GM12878 (cell line): ENCODE results near the gene COL27A1. TPM values are rescaled to one million over a fixed set of nuclear protein-coding genes. Genes with fewer than 3 reads are reported as not detected.

Experiments used
- ATAC-seq: fragments of 200-7000 bp; cut with Tn5 transposase; 3 replicates; pipeline ENCODE4 v1.9.1; 2020; ENCODE audit warnings: mild to moderate bottlenecking, moderate library complexity
- BruUV-seq: library from RNA; stranded (reverse); fragments of 400-500 nt; replicated peaks from 2 replicates; lab custom pipeline; 2021; lab: Mats Ljungman, UMichigan
- CTCF ChIA-PET: fragments of 300-600 bp; sonication (Branson Sonifier 250); formaldehyde crosslinking; extraction: SDS; loops from one replicate; lab custom pipeline; 2021; ENCODE audit warnings: inconsistent platforms; lab: Yijun Ruan, JAX
- POLR2A ChIA-PET: fragments of 350-600 bp; formaldehyde crosslinking; extraction: SDS; loops from one replicate; lab custom pipeline; 2021; ENCODE audit warnings: inconsistent platforms; lab: Charles Lee
- RAD21 ChIA-PET: fragments of 300-600 bp; sonication (Branson Sonifier 250); formaldehyde crosslinking; loops from one replicate; lab custom pipeline; 2023; ENCODE audit warnings: antibody characterized with exemption; ENCODE audit not compliant: unreplicated experiment; lab: Charles Lee
- SMC1A ChIA-PET: fragments of 300-600 bp; sonication (Branson Sonifier 250); formaldehyde crosslinking; loops from one replicate; lab custom pipeline; 2023; ENCODE audit not compliant: unreplicated experiment, uncharacterized antibody; lab: Charles Lee
- DNase-seq: peaks from one replicate; pipeline ENCODE4 v3.0.0-alpha.2; 2011; ENCODE audit warnings: low read depth, low spot score
- FAIRE-seq: peaks from 3 replicates; lab custom pipeline; 2011; peaks lifted over from hg19 to GRCh38; lab: Jason Lieb, UNC
- H2AFZ ChIP-seq: 2 replicates; pipeline ENCODE4 v1.6.0; 2011; ENCODE audit warnings: low read depth, low read length, control low read depth; ENCODE audit not compliant: control insufficient read depth
- H3K27ac ChIP-seq: 2 replicates; pipeline ENCODE4 v1.5.1; 2011; ENCODE audit warnings: control low read depth; ENCODE audit not compliant: control insufficient read depth, insufficient read depth
- H3K27me3 ChIP-seq, 2 experiments: replicated peaks in 1 of 2; 2 replicates each; pipeline versions ENCODE4 v1.6.0 to v1.6.1; 2011; ENCODE audit warnings: low read length in 1 of 2; ENCODE audit not compliant: control insufficient read depth in 2 of 2, insufficient read depth in 2 of 2
- H3K36me3 ChIP-seq, 2 experiments: 2 replicates each; pipeline ENCODE4 v1.5.1; 2011; ENCODE audit warnings: low read length in 1 of 2; ENCODE audit not compliant: control insufficient read depth in 2 of 2, insufficient read depth in 2 of 2
- H3K4me1 ChIP-seq: 2 replicates; pipeline ENCODE4 v1.6.1; 2011; ENCODE audit warnings: mild to moderate bottlenecking, low read length, moderate library complexity, mixed read lengths; ENCODE audit not compliant: control insufficient read depth, insufficient read depth
- H3K4me2 ChIP-seq: 2 replicates; pipeline ENCODE4 v1.6.0; 2011; ENCODE audit warnings: control low read depth; ENCODE audit not compliant: control insufficient read depth, insufficient read depth
- H3K4me3 ChIP-seq: fragments of 200-600 bp; sonication (generic); 2 replicates; pipeline ENCODE4 v1.5.1; 2016
- H3K79me2 ChIP-seq: 2 replicates; pipeline ENCODE4 v1.6.0; 2011; ENCODE audit warnings: low read length; ENCODE audit not compliant: control insufficient read depth, insufficient read depth
- H3K9ac ChIP-seq: 2 replicates; pipeline ENCODE4 v1.8.0; 2011; ENCODE audit warnings: low read length, control low read depth, mixed read lengths; ENCODE audit not compliant: control insufficient read depth, insufficient read depth
- H3K9me3 ChIP-seq: replicated peaks from 3 replicates; pipeline ENCODE4 v1.5.1; 2011; ENCODE audit warnings: mild to moderate bottlenecking, low read length; ENCODE audit not compliant: control insufficient read depth, insufficient read depth
- H4K20me1 ChIP-seq: 2 replicates; pipeline ENCODE4 v1.6.0; 2011; ENCODE audit not compliant: control insufficient read depth, insufficient read depth
- ASH2L ChIP-seq: fragments of 300-600, 200-600 bp; sonication (generic); IDR thresholded peaks from 2 replicates; pipeline ENCODE4 v1.6.1; 2017; ENCODE audit warnings: low read depth, mild to moderate bottlenecking, borderline replicate concordance
- BMI1 ChIP-seq: fragments of 450-650 bp; IDR thresholded peaks from 2 replicates; pipeline ENCODE4 v1.6.1; 2016; ENCODE audit warnings: mild to moderate bottlenecking, moderate library complexity, borderline replicate concordance
- BRCA1 ChIP-seq: IDR thresholded peaks from 2 replicates; pipeline ENCODE4 v1.6.1; 2011; ENCODE audit warnings: low read depth, low read length, improper control_type of control experiment
- E2F8 ChIP-seq: fragments of 450-650 bp; IDR thresholded peaks from 2 replicates; pipeline ENCODE4 v1.6.1; 2018; ENCODE audit warnings: mild to moderate bottlenecking, low read depth, moderate library complexity; ENCODE audit not compliant: partially characterized antibody
- EED ChIP-seq: sonication (generic); IDR thresholded peaks from 2 replicates; pipeline ENCODE4 v1.6.1; 2016; ENCODE audit warnings: antibody characterized with exemption, low read depth
- KAT2A ChIP-seq: conservative IDR thresholded peaks from 2 replicates; pipeline ENCODE4 v1.6.1; 2011; ENCODE audit warnings: low read depth, low read length; ENCODE audit not compliant: control insufficient read depth
- RAD21 ChIP-seq: IDR thresholded peaks from 2 replicates; pipeline ENCODE4 v1.6.1; 2011; ENCODE audit warnings: mild to moderate bottlenecking, low read depth, low read length, moderate library complexity; ENCODE audit not compliant: insufficient read depth
- RELA ChIP-seq: fragments of 450-650 bp; IDR thresholded peaks from 2 replicates; pipeline ENCODE4 v1.8.0; 2014; ENCODE audit warnings: borderline replicate concordance; ENCODE audit not compliant: partially characterized antibody
- SKIL ChIP-seq: fragments of 450-650 bp; IDR thresholded peaks from 2 replicates; pipeline ENCODE4 v1.6.1; 2017; ENCODE audit warnings: mild to moderate bottlenecking, low read depth, inconsistent platforms; ENCODE audit not compliant: poor library complexity, severe bottlenecking
- ZBED1 ChIP-seq: IDR thresholded peaks from 2 replicates; pipeline ENCODE4 v1.6.1; 2016; ENCODE audit warnings: borderline replicate concordance
- WGBS: methylation state at CpG from one replicate; pipeline ENCODE4 v1.1.6; 2016; ENCODE audit warnings: low lambda C conversion rate; ENCODE audit not compliant: insufficient replicate concordance, insufficient coverage; ENCODE audit errors: missing lambda C conversion rate; 5-methylcytosine and 5-hydroxymethylcytosine counted together
- in situ Hi-C: fragments of 300-500 bp; cut with MboI; formaldehyde crosslinking; loops from 9 replicates; pipeline ENCODE4 v1.14.3; 2018; ENCODE audit warnings: mixed read lengths
- intact Hi-C: fragments of 100-400 bp; cut with micrococcal nuclease; formaldehyde crosslinking; loops from one replicate; pipeline ENCODE4 v1.14.2; 2022; ENCODE audit not compliant: unreplicated experiment
- polyA plus RNA-seq, 11 experiments: library from polyadenylated mRNA; depleted of rRNA in 4 of 11; unstranded in 6 of 11; stranded (reverse) in 5 of 11; fragments of >200 nt; fragmentation: Nextera tagmentation in 4 of 11; fragmentation: Illumina TruSeq in 1 of 11; extraction: Ambion mirVana in 4 of 11; extraction: Trizol in 1 of 11; gene quantifications; 1 replicate in 1 of 11; 2 replicates in 10 of 11; pipeline versions ENCODE4 v1.2.1 to v1.2.3, GENCODE V29; 2011 to 2016; ENCODE audit warnings: inconsistent platforms in 2 of 11, missing spikeins in 2 of 11, low read depth in 1 of 11
- total RNA-seq, 4 experiments: library from RNA; depleted of rRNA in 3 of 4; stranded (reverse); fragments of >200 nt in 3 of 4; fragmentation: Illumina TruSeq in 1 of 4; extraction: Trizol in 1 of 4; gene quantifications; 2 replicates each; pipeline versions ENCODE4 v1.2.1 to v1.2.3, GENCODE V29; 2013 to 2021
- TF ChIP-seq, protein P1 (sequence below): fragments of 450-650 bp; formaldehyde crosslinking; IDR thresholded peaks from 2 replicates; pipeline ENCODE4 v1.5.0; 2022; ENCODE audit warnings: mild to moderate bottlenecking, missing genetic modification characterization

COL27A1 gene
- total and polyA plus RNA-seq, 10 of the 15 experiments (the other 5 are each of a cell fraction or from before 2014, with no cell fraction given) = 0.10 TPM; not detected in 9

DNA sequence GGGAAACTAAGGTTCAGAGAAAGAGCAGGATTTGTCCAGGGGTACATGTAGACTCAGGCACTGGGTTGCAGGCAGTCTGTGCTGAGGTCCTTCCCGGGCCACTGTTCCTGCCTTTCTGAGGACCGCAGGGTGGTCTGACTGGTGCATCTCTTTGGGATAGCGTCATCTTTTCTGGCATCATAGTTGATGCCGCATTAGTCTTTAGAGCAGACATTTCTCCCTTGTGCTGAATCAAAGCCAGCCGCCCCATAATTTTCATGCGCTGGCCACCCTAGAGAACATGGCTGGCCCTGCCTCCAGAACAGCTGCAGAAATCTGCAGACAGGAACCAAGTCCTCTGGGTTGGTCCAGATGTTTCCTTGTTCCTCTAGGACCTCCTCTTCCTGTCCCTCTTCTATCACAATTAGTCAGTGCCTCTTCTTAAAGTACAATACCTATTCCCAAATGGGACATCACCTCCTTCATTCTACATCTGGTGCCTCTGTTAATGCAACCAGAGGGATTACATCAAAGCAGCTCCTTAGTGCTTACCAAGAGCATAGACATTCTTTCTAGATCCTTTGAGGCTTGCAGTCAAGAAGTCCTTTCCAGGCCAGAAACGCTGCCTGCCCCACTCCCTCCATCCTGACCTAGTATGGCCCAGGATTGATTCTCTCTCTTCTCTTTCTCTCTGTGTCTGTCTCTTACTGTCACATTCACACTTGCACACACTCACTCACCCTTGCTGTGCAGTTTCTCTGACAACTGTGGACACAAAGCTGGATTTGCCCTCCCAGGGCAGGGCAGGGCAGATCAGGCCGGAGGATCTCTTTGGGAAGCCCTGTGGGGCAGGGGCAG lies 125.5 kb downstream of the COL27A1 start:
- no peak overlapping the region for H3K9ac ChIP-seq
- WGBS = 56% methylated on average over 8 of the region's 8 CpGs
- ATAC-seq (no peak), DNase-seq (no peak), FAIRE-seq (no peak)
- in situ Hi-C loops (loop anchor here (10.0 to 25.0 kb wide), 2 partner anchors 126 to 194 kb away; partner anchors contain the start of genes AMBP, COL27A1 and KIF12), intact Hi-C loops (no loop called here)
- ChIA-PET RAD21 (no interaction called here), SMC1A (no interaction called here), POLR2A (no interaction called here), CTCF (interaction anchor here (2.9 kb wide), 1 partner anchor 10 kb away, joined by 18 read pairs; no protein-coding TSS in a partner anchor)
- H3K4me3 ChIP-seq = no peak overlapping the region
- no peak overlapping the region for H3K27ac ChIP-seq
- peaks cover 0 to 5% of the 10 kb centered on the region in 2 experiments; a peak in 1 of 4 replicates for H3K27me3 ChIP-seq
- no peaks in the 10 kb centered on the region for H4K20me1 ChIP-seq
- no peaks in the 10 kb centered on the region for H3K9me3 ChIP-seq
- no TSS peak for BruUV-seq
- H2AFZ ChIP-seq = no peak overlapping the region
- no peaks in the 10 kb centered on the region for H3K4me1 ChIP-seq
- H3K36me3 ChIP-seq = no peaks in the 10 kb centered on the region
- no peaks in the 10 kb centered on the region for H3K79me2 ChIP-seq
- no peak overlapping the region for H3K4me2 ChIP-seq
- TF ChIP-seq ZBED1 (no peak), KAT2A (no peak), E2F8 (no peak), RAD21 (no peak), RELA (no peak), BRCA1 (no peak), SKIL (no peak), BMI1 (no peak), ASH2L (no peak), EED (no peak)
- TF ChIP-seq, protein P1, sequence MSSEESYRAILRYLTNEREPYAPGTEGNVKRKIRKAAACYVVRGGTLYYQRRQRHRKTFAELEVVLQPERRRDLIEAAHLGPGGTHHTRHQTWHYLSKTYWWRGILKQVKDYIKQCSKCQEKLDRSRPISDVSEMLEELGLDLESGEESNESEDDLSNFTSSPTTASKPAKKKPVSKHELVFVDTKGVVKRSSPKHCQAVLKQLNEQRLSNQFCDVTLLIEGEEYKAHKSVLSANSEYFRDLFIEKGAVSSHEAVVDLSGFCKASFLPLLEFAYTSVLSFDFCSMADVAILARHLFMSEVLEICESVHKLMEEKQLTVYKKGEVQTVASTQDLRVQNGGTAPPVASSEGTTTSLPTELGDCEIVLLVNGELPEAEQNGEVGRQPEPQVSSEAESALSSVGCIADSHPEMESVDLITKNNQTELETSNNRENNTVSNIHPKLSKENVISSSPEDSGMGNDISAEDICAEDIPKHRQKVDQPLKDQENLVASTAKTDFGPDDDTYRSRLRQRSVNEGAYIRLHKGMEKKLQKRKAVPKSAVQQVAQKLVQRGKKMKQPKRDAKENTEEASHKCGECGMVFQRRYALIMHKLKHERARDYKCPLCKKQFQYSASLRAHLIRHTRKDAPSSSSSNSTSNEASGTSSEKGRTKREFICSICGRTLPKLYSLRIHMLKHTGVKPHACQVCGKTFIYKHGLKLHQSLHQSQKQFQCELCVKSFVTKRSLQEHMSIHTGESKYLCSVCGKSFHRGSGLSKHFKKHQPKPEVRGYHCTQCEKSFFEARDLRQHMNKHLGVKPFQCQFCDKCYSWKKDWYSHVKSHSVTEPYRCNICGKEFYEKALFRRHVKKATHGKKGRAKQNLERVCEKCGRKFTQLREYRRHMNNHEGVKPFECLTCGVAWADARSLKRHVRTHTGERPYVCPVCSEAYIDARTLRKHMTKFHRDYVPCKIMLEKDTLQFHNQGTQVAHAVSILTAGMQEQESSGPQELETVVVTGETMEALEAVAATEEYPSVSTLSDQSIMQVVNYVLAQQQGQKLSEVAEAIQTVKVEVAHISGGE (CRISPR knock-in tag) = no peak
